HG03060 (cell line): ENCODE measurements around the gene ZNF771.
A peak's percentile ranks its signal among the peaks of the same experiment; 100 is the strongest.

Experiments
- ATAC-seq: cut with Tn5 transposase; IDR thresholded peaks from one replicate; pipeline ENCODE4 v1.9.1; 2021; ENCODE audit warnings: low read depth, moderate number of reproducible peaks; ENCODE audit not compliant: unreplicated experiment

The ZNF771 gene

DNA sequence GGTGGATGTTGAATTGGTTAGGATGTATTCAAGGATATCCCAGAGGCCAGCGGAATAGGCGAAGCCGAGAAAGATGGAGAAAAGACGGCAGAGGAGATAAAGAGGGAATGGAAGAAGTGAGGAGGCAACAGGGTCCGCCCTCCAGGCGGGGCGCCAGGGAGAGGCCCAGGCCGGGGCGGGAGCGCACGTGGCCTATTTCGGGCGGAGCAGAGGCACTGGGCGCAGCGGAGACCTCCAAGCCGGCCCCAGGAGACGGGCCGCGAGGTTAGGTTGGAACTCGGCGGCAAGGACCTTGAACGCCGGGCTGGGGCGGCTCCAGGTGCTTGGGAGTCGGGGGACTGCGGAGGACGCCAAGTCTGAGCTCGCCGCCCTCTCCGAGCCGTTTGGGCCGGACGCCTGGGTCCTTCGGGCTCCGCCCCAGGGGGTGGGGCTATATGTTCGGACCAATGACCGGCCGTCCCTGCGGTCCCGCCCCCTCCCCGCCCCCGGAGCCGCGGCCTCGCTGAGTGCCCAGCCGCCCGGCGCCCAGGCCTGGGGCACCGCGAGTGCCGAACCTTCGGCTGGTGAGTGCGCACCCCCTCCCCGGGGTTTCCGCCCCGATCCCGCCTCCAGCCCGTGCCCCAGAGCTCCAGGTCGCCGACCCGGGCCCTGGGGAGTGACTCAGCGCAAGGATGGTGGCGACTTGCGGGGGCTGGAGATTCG, at the start of gene ZNF771:
TSS of gene ZNF771 (plus strand) at position 505 of the 702 bp plus-strand sequence. CDS start 448 bp downstream, outside the sequence.
- ATAC-seq, result peak; percentile 41

DNA sequence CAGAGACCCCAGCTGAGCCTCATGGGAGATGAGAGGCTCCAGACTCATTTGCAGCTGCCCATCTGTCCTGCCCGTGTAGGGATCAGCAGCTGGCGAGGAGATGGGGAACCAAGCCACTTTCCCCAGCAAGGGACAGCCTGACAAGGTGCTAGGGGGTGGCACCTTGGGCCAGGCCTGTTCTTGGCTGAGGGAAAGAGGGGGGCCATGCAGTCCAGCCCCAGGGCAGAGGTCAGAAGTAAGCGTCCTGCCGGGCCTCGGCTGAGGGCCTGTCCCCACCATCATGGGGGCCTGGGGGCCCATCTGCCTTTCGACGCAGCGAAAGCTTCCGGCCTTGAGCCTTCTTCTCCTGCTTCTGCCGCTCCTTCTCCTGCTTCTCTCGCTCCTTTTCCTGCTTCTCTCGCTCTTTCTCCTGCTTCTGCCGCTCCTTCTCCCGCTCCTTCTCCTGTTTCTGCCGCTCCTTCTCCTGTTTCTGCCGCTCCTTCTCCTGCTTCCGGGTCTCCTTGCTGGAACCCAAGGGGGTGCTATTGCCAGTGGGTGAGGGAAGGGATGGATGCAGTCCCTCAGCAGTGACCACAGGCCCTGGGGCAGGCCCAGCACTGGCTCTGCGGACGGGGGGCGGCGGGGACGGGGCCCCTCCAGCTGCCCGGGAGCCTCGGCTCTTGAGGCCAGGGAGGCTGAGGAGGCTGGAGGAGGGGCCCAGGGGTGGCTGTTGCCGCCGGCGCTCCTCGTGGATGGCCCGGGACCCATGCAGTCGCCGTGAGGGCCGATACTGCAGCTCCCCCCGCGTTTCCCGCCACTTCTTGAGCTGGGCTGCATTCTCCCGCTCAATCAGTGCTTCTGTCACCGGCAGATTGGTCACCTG, 49.5 kb upstream of the ZNF771 start:
- no peak for ATAC-seq

DNA sequence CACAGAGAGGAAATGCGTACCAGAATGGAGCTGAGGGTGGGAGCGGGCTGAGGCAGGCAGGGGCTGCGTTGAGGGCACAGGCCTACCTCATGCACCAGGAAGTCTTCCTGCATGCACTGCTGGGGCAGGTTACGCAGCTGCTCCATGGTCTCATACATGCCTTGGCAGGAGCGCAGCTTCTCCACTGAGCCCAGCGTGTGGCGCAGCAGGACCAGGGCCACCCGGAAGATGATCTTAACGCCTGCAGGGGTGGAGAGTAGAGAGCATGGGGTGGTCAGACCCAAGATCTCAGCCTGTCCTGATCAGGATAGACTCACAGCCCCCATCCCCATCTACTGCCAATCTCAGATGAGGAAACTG, 48.8 kb upstream of the ZNF771 start:
- ATAC-seq, result no peak

DNA sequence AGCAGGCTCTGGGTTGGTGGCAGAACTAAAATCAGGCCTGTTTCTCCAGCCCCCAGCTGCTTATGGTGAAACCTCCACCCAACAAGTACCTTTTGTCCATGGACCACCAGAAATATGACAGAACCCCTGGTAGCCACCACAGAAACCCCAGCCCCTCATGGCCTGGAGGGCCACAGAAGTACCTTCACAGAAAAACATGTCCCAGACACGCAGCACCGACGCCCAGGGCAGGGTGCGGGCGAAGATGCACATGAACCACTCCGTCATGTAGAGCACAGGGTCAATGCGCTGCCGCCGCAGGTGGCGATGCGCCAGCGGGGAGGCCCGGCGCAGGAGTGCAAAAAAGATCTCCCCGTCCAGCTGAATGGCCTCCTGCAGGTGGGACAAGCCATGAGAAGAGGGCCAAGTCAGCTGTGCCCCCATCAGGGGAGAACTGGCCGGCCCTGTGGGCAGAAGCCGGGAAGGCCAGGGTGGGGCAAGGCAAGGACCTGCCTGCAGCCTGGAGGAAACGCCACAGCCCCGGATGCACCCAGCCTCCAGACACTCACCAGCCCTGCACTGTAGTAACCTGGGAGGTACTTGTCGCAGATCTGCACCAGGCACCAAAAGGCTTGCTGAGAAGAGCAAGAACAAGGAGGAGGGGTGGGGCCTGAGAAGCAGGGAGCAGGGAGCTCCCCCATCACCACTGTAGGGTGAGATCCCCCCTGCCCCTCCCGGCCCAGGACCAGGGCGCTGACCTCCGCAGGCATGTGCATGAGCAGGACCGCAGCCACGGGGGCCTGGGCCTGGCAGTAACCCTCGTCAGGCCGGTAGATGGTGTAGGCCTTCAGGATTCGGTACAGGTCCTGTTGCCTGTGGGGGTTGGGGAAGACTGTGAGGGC, 48.2 kb upstream of the ZNF771 start:
- no peak for ATAC-seq

DNA sequence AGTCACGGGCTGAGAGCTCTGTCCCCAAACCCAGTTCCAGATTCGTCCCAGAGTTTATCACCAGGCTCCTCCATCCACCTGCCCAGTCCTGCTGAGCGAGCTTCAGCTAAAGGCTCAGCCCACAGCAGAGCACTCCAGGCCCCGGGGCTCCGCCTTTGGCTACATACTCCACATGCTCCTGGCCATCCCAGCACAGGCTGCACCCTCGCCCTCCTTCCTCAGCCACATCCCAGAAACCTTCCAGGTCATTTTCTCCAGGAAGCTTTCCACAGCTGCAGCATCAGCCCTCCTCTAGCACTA, 47.6 kb upstream of the ZNF771 start:
- ATAC-seq, result no peak

DNA sequence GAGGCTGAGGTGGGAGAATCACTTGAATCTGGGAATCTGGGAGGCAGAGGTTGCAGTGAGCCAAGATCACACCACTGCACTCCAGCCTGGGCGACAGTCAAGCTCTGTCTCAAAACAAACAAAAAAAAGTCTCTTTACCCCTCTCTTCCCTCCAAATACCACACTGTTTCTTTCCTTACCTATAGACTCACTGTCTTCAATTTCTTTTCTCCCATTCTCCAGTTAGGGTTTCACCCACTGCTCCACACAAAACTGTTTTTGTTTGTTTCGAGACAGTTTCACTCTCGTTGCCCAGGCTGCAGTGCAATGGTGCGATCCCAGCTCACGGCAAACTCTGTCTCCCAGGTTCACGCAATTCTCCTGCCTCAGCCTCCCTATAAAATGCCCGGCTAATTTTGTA, 46.2 kb upstream of the ZNF771 start:
- ATAC-seq, result no peak

DNA sequence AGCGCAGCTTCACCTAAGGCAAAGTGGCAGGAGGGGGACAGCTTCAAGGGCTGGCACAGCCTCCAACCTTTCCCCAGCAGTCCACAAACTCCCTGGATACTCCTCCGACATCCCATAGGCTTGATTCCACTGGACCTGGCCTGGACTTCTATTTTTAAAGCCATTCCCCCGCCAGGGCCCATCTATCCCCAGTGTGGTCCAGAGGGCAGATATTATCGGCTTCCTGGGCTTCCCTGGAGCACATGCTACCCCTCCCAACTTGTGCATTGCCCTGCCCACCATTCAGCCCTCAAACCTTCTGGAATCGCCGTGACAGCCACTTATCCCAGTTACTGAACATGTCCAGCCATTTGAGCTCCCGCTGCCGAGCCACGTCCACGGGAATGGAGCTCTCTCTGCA, 42.2 kb upstream of the ZNF771 start:
- ATAC-seq, result no peak

DNA sequence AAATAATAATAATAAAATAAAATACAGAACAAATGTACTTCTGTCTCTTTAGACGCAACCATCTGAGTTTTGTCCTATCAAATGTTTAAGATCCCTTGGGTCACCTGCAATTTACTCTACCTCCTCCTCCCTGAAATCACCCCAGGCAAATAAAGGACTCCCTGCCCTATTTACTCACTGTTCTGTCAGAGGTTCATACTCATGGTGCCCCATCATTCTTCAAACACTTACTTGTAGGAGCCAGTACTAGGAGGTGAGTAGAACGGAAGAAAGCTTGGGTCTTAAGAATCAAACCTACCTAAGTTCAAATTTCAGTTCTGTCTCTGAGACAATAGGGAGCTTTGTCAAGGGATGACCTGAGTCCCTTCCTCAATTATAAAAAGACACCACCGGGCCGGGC, 40.9 kb upstream of the ZNF771 start:
- ATAC-seq, result no peak

DNA sequence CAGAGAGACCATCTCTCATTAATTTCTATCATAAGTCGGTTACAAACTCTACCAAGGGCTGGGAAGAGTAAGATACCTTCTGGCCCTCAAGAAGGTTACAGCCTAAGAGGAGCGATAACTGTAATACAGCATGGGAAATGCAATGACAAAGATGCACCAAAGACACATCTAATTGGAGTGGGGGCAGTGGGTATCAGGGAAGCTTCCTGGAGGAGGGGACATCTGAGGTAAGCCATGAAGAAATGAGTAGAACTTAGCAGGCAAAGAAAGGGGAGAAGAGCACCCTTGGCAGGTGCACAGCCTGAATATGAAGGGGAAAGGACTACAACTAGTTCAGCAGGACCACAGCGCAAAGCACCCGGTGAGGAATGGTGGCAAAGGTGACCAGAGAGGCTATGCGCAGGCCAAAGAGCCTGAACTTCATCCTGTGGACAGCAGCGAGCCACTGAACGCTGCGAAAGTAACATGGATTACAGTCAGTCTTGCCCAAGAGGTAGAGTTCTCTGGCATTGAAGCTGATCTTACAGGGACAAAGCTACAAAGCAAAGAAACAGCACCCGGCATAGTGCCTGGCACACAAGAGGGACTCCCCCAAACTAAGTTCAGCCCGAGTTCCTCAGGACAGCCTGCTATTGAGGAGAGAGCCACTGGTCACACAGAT, 39.9 kb upstream of the ZNF771 start:
- no peak for ATAC-seq

DNA sequence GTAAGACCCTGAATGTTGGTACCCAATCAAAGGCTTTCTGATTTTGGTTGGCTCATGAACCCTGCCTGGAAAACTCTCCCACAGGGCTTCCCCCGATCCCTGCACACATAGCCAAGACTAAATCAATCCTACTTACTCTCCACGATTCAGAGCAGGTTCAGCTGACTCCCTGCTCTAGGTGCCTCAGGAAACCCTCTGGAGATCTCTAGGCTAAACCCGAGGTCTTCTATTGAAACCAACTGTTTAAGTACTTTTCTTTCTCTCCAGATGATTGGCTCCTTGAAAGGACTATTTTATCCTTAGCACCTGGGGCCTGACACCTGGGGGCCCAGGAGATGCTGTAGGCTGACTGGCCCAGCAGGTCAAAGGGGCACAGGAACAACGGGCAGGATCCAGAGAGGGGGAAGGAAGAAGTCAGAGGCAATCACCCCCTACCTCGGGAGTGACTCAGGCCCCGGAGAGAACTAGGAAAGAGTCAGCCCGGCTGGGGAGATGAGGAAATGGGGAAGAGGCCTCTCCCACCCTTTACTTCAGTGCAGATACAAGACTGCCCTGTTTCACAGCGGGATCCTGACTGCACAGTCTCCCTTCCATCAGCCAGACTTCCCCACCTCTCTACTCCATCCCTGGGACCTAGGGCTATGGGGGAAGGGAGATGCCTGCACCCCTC, 39.1 kb upstream of the ZNF771 start:
- no peak for ATAC-seq

DNA sequence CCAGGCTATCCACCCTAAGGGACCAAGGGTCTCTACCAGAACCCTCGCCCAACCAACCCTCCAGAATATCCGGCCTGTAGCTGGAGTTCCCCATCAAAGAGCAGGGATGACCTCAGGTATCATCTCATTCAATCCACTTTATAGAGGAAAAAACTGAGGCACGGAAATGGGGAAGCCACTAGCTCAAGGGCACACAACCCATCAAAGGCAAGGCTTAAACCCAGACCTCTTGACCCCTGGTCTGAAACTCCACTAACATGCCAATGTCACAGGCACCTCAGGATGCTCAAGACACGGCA, 38.7 kb upstream of the ZNF771 start:
- ATAC-seq, result no peak

DNA sequence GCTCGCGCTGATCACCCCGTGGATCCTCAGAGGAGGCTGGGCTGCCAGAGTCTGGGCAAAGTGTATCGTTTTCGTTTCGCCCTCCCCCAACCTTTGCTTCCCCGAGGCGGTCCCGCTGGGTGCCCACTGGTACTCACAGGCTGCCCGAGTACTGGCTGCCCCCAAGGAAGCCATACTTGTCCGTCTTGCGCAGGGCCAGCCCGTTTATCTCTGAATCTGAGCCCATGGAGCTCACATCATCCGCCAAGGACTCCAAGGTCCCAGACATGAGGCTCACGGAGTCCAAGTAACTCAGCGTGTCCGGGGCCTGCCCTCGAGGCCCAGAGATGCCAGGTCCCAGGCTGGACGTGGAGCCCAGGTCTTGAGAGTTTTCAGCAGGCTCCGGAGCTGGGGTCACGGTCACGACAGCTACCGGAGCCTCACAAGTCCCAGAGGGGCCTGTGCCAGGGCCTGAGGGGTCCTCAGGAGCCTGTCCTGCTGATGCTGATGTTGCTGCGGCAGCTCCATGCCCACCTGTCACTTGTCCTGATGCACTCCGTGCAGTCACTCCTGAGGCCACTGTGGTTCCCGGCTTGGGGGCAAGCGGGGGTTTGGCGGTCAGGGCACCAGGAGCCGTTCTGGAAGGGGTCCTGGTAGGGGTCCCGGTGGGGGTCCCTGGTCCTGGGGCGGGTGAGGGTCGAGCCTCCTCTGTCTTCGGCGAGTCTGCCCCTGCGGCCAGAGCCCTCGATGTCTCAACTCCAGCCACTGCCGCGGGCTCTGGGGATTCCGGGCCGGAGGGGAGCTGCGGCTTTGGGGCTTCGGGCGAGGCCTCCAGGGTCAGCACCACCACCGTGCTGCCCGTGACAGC, 38.1 kb upstream of the ZNF771 start:
- ATAC-seq, result no peak

DNA sequence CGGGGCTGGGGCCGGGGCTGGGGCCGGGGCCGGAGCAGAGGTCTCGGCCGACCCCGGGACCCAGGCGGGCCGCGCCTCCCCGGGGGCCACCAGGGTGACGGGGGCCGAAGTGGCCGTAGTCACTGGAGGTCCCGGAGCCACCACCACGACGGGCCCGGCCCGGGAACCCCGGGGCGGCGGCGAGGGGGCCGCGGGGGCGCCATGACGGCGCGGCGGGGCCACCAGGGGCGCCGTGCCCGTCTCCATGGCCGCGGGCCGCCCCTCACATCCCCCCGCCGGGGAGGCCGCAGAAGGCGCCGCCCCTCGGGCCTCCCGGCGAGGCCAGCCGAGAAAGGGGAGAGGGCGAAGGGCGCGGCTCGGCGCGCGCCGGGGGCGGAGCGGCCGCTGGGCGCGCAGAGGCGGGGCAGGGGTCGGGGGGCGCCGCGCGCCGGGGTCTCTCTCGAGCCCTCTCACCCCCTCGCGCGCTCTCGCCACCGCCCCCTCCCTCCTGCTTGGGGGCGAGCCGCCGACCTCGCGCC, 37.4 kb upstream of the ZNF771 start:
- ATAC-seq, result no peak

DNA sequence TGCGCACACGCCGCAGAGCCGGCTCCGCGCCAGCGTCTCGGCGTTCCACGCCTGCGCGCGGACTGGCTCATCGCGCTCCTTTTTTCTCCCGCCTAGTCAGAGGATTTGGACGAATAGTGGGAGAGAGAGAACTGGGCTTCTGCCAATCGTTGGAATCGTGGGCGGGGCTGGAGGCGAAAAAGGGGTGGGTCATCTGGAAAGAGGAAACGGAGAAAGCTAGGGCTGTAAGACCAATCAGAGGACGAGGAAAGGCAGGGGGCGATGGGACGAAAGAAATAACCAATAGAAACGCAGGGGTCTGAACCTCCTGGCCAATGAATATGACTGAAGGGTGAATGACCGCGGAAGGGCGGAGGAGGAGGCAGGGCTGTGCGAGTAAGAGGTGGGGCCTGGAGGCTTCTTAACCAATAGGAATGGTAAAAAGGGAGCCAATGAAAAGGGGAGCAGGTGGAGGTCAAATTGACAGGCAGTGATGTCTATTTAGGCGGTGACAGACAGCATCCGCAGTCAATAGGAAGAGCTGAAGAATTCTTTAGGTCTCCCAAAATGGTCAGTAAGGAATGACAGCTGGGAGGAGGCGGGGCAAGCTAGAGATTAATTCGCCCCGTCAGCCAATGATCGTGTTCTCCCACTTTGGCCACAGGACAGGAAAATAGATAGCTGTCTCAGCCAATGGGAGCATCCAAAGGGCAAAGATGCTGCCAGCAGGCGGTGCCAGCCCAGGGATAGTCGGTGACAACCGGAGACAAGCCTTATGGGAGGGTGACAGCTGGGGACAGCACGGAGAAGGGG, 36.8 kb upstream of the ZNF771 start, which contains the start of gene TBC1D10B:
TSS of gene TBC1D10B (minus strand) at position 39 of the 792 bp plus-strand sequence. CDS start 311 bp downstream, outside the sequence.
- peak; percentile 77 for ATAC-seq

DNA sequence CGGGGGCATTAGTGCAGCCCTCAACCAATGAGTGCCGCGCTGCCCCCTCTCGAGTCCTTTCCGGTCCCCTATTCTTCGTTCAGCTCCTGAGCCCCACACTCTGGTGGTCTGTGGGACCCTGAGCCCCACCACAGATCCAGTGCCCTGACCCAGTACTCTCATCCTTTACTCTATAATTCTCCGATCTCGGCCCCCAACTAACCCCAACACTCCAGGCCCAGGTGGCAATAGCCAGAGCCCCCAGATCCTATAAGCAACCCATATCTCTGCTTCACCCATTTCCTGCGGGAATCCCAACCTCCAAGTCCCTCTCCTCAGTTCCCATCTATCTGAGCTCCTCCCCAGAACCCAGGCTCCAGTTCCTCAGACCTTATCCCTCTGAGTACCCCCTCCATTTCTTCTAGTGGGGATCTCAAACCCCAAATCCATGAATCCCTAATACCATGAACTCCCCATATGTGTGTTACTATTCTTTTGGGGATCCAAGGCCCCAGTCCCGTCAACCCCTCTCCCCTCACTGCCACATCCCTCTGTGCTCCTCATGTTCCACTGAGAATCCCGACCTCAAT, 36.1 kb upstream of the ZNF771 start:
- no peak for ATAC-seq

DNA sequence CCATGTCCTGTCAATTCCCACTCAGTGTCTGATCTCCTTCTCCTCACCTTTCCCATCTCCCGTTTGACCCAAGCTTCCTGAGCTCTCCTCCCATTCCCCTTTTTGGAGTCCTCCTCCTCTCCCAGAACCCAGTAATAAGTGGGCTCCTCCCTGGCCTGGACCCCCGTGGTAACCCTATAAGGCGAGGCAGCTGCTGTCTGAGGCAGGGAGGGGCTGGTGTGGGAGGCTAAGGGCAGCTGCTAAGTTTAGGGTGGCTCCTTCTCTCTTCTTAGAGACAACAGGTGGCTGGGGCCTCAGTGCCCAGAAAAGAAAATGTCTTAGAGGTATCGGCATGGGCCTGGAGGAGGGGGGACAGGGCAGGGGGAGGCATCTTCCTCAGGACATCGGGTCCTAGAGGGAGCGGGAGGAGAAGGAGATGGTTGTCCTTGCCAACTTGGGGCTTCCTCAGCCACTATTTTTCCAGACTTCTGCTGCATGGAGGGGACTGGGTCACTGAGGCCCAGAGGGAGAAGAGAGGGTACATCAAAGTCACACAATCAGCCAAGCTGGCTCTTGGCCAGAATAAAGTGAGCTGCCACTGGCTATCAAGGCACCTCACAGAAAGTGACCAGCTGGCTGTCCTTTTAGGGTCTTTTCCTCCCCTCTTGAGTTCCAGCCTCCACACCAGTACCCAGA, 35.2 kb upstream of the ZNF771 start:
- ATAC-seq, result no peak

DNA sequence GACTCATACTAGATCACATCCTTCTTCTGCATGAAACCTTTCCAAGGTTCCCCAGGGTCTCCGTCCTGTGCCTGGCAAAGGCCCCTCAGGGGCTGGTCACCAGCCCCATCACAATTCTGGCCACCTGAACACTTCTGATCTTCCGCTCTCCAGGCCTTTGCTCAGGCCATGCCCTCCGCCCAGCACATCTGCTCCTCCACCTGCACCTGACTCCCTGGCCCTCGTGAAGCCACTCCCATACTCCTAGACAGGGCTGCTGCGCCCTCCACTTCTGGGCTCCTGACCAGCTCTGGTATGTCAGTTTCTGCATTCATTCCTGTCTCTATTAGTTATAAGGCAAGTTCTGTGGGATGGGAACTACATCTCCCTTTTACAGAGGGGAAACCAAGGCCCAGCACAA, 34.7 kb upstream of the ZNF771 start:
- ATAC-seq, result no peak
